SK-N-SH (cell line): ENCODE results near the gene TAB2. TPM values are rescaled to one million over a fixed set of nuclear protein-coding genes. Genes with fewer than 3 reads are reported as not detected.

Experiments
- CTCF ChIA-PET: fragments of 300-600, 350-600 bp; formaldehyde crosslinking; extraction: SDS; loops from one replicate; lab custom pipeline; 2021; lab: Yijun Ruan, JAX
- POLR2A ChIA-PET: fragments of 350-600 bp; sonication (Branson Sonifier 250); formaldehyde crosslinking; extraction: SDS; loops from one replicate; lab custom pipeline; 2020; ENCODE audit warnings: antibody characterized with exemption, inconsistent platforms; lab: Yijun Ruan, JAX
- DNase-seq: peaks from one replicate; pipeline ENCODE4 v3.0.0; 2012
- H2AFZ ChIP-seq: fragments of 200-600 bp; sonication (generic); 2 replicates; pipeline ENCODE4 v1.8.1; 2016; ENCODE audit warnings: antibody characterized with exemption, mild to moderate bottlenecking, low read depth
- H3F3A ChIP-seq: fragments of 200-600 bp; sonication (generic); replicated peaks from 2 replicates; pipeline ENCODE3; 2016; ENCODE audit warnings: antibody characterized with exemption, mild to moderate bottlenecking; ENCODE audit not compliant: insufficient read depth
- H3K27ac ChIP-seq, 2 experiments: fragments of 200-500 bp in 1 of 2; fragments of 200-600 bp in 1 of 2; sonication (Bioruptor generic) in 1 of 2; sonication (generic), shearing (Covaris generic) in 1 of 2; 2 replicates each; pipeline versions ENCODE4 v1.5.1 to v1.6.1; 2014 to 2016; ENCODE audit warnings: low read depth in 2 of 2, inconsistent platforms in 1 of 2, low read length in 1 of 2, mild to moderate bottlenecking in 1 of 2, mixed read lengths in 1 of 2
- H3K27me3 ChIP-seq: fragments of 200-600 bp; sonication (generic), shearing (Covaris generic); 2 replicates; pipeline ENCODE4 v1.6.1; 2016; ENCODE audit warnings: mixed run types; ENCODE audit not compliant: insufficient read depth
- H3K36me3 ChIP-seq, 2 experiments: fragments of 200-500 bp in 1 of 2; fragments of 200-600 bp in 1 of 2; sonication (Bioruptor generic) in 1 of 2; sonication (generic) in 1 of 2; replicated peaks in 1 of 2; 2 replicates each; pipeline versions ENCODE3 to v1.5.1; 2014 to 2016; ENCODE audit warnings: low read length in 1 of 2, mild to moderate bottlenecking in 1 of 2; ENCODE audit not compliant: insufficient read depth in 2 of 2, control insufficient read depth in 1 of 2
- H3K4me1 ChIP-seq, 2 experiments: fragments of 200-500 bp in 1 of 2; fragments of 200-600 bp in 1 of 2; sonication (Bioruptor generic) in 1 of 2; sonication (generic), shearing (Covaris generic) in 1 of 2; 2 replicates each; pipeline versions ENCODE4 v1.5.1 to v1.6.1; 2014 to 2016; ENCODE audit warnings: low read depth in 1 of 2, low read length in 1 of 2, mixed run types in 1 of 2; ENCODE audit not compliant: insufficient read depth in 2 of 2, control insufficient read depth in 1 of 2
- H3K4me2 ChIP-seq: fragments of 200-600 bp; sonication (generic), shearing (Covaris generic); 2 replicates; pipeline ENCODE4 v1.6.1; 2017; ENCODE audit warnings: mixed run types
- H3K4me3 ChIP-seq, 2 experiments: fragments of 200-500 bp in 1 of 2; fragments of 200-600 bp in 1 of 2; sonication (Bioruptor generic) in 1 of 2; sonication (generic), shearing (Covaris generic) in 1 of 2; 2 replicates each; pipeline versions ENCODE4 v1.5.1 to v1.8.1; 2014 to 2016; ENCODE audit warnings: low read depth in 2 of 2, inconsistent platforms in 1 of 2, low read length in 1 of 2, mild to moderate bottlenecking in 1 of 2, mixed read lengths in 1 of 2, moderate library complexity in 1 of 2
- H3K79me2 ChIP-seq: fragments of 200-600 bp; sonication (generic); 2 replicates; pipeline ENCODE4 v1.8.1; 2017; ENCODE audit warnings: mild to moderate bottlenecking; ENCODE audit not compliant: insufficient read depth
- H3K9ac ChIP-seq: fragments of 200-600 bp; sonication (generic); 2 replicates; pipeline ENCODE4 v1.6.1; 2017; ENCODE audit warnings: mixed run types
- H3K9me2 ChIP-seq: fragments of 200-600 bp; sonication (generic); 2 replicates; pipeline ENCODE4 v1.6.1; 2017; ENCODE audit warnings: mixed run types
- H3K9me3 ChIP-seq: fragments of 200-600 bp; sonication (generic); 2 replicates; pipeline ENCODE4 v1.6.1; 2017; ENCODE audit warnings: mixed run types, mild to moderate bottlenecking, moderate library complexity
- H4K20me1 ChIP-seq: fragments of 200-600 bp; sonication (generic); 2 replicates; pipeline ENCODE4 v1.6.1; 2017; ENCODE audit warnings: mild to moderate bottlenecking, mixed run types; ENCODE audit not compliant: insufficient read depth
- CTCF ChIP-seq: fragments of 200-600 bp; sonication (generic); IDR thresholded peaks from 2 replicates; pipeline ENCODE4 v1.6.1; 2017; ENCODE audit warnings: antibody characterized with exemption, mild to moderate bottlenecking, moderate library complexity
- EZH2phosphoT487 ChIP-seq: fragments of 200-600 bp; sonication (generic); IDR thresholded peaks from 2 replicates; pipeline ENCODE4 v1.6.1; 2017; ENCODE audit warnings: low read depth, mixed run types, mild to moderate bottlenecking, antibody characterized with exemption, moderate library complexity, borderline replicate concordance
- GABPA ChIP-seq: IDR thresholded peaks from 2 replicates; pipeline ENCODE4 v1.4.0; 2012; ENCODE audit warnings: low read depth, mild to moderate bottlenecking
- IRF3 ChIP-seq: fragments of 150-350 bp; IDR thresholded peaks from 2 replicates; pipeline ENCODE4 v1.6.1; 2016; ENCODE audit warnings: mild to moderate bottlenecking, low read depth, low read length
- MAX ChIP-seq: IDR thresholded peaks from 2 replicates; pipeline ENCODE4 v1.4.0; 2012; ENCODE audit warnings: low read depth
- MEF2A ChIP-seq: IDR thresholded peaks from 2 replicates; pipeline ENCODE4 v1.4.0; 2012; ENCODE audit warnings: low read depth, borderline replicate concordance
- POLR2AphosphoS5 ChIP-seq: IDR thresholded peaks from 2 replicates; pipeline ENCODE4 v1.6.1; 2012; ENCODE audit warnings: low read depth, low read length
- RAD21 ChIP-seq: IDR thresholded peaks from 2 replicates; pipeline ENCODE4 v1.6.1; 2012; ENCODE audit warnings: mild to moderate bottlenecking, low read length
- RFX5 ChIP-seq: IDR thresholded peaks from 2 replicates; pipeline ENCODE4 v1.6.1; 2012; ENCODE audit warnings: mild to moderate bottlenecking, improper control_type of control experiment, low read length
- SIN3A ChIP-seq: IDR thresholded peaks from 2 replicates; pipeline ENCODE4 v1.6.1; 2012; ENCODE audit warnings: low read depth, mild to moderate bottlenecking, low read length, moderate library complexity, borderline replicate concordance
- TCF12 ChIP-seq: IDR thresholded peaks from 2 replicates; pipeline ENCODE4 v1.4.0; 2012
- WGBS: methylation state at CpG from one replicate; pipeline ENCODE4 v1.1.6; 2017; ENCODE audit warnings: low lambda C conversion rate; 5-methylcytosine and 5-hydroxymethylcytosine counted together
- polyA plus RNA-seq, 3 experiments: library from polyadenylated mRNA; depleted of rRNA; stranded (reverse); fragments of >200 nt; gene quantifications; 2 replicates each; pipeline ENCODE4 v1.2.3, GENCODE V29; 2012
- TF ChIP-seq, protein P1 (sequence below): IDR thresholded peaks from 2 replicates; pipeline ENCODE4 v1.4.0; 2012; ENCODE audit warnings: low read depth, borderline replicate concordance
- TF ChIP-seq, protein P2 (sequence below): IDR thresholded peaks from 2 replicates; pipeline ENCODE4; 2012

The TAB2 gene
- polyA plus RNA-seq, 1 of the 3 experiments (the other 2 are of a cell fraction): 24.4 TPM

DNA sequence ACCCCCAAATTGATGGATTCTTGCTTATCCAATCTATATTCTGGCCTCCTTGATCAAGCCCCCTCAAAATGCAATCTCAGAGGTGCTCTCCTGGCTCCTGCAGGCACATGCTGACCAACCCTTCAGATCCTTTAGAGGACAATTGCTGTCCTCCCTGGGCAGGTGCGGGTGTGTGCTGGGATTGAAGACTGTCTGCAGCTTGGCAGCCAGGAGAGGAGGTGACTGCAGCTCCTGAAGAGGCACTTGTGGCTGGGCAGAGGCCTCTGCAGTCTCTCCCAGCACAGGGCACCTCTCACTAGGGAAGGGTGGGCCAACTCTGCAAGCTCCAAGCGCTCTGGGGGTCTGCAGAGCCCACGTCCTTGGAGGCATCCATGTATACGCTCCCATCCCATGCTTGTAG is 111.1 kb downstream of the TAB2 start:
- H3F3A ChIP-seq: no peaks in the 10 kb centered on the region
- H3K4me3 ChIP-seq: no peak overlapping the region
- no peaks in the 10 kb centered on the region for H4K20me1 ChIP-seq
- H3K27me3 ChIP-seq: no peaks in the 10 kb centered on the region
- no peak for DNase-seq
- H3K4me2 ChIP-seq: no peak overlapping the region
- CTCF ChIA-PET: interaction anchor here (2.4 to 7.0 kb wide), 2 partner anchors 343 to 400 kb away, joined by 10 to 158 read pairs; no protein-coding TSS in a partner anchor
- 100% methylated on average over 2 of the region's 4 CpGs for WGBS
- no peaks in the 10 kb centered on the region for H3K79me2 ChIP-seq
- peaks cover 0 to 2% of the 10 kb centered on the region in 2 experiments; a peak in 1 of 4 replicates for H3K4me1 ChIP-seq
- POLR2A ChIA-PET: interaction anchor here (1.2 kb wide), 1 partner anchor 13 kb away, joined by 3 read pairs; no protein-coding TSS in a partner anchor
- no peaks in the 10 kb centered on the region for H3K36me3 ChIP-seq
- H2AFZ ChIP-seq: no peak overlapping the region
- no peak overlapping the region for H3K9ac ChIP-seq
- no peaks in the 10 kb centered on the region for H3K9me2 ChIP-seq
- H3K9me3 ChIP-seq: no peaks in the 10 kb centered on the region
- TF ChIP-seq RAD21 (no peak), GABPA (no peak), RFX5 (no peak), EZH2phosphoT487 (no peak), IRF3 (no peak), POLR2AphosphoS5 (no peak), SIN3A (no peak), TCF12 (no peak), MEF2A (no peak), MAX (no peak), CTCF (no peak)
- TF ChIP-seq, protein P1, sequence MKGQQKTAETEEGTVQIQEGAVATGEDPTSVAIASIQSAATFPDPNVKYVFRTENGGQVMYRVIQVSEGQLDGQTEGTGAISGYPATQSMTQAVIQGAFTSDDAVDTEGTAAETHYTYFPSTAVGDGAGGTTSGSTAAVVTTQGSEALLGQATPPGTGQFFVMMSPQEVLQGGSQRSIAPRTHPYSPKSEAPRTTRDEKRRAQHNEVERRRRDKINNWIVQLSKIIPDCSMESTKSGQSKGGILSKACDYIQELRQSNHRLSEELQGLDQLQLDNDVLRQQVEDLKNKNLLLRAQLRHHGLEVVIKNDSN: no peak
- TF ChIP-seq, protein P2, sequence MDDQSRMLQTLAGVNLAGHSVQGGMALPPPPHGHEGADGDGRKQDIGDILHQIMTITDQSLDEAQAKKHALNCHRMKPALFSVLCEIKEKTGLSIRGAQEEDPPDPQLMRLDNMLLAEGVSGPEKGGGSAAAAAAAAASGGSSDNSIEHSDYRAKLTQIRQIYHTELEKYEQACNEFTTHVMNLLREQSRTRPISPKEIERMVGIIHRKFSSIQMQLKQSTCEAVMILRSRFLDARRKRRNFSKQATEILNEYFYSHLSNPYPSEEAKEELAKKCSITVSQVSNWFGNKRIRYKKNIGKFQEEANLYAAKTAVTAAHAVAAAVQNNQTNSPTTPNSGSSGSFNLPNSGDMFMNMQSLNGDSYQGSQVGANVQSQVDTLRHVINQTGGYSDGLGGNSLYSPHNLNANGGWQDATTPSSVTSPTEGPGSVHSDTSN: no peak
- no peak overlapping the region for H3K27ac ChIP-seq
